HepG2 (cell line): ENCODE results near the gene LSMEM2. TPM values are rescaled to one million over a fixed set of nuclear protein-coding genes. Genes with fewer than 3 reads are reported as not detected.

Experiments
- CREM ChIP-seq, 2 experiments: sonication (generic) in 1 of 2; formaldehyde crosslinking in 1 of 2; IDR thresholded peaks; 2 replicates each; pipeline versions ENCODE4 v1.4.0 to v1.6.1; 2016 to 2020; ENCODE audit warnings: antibody characterized with exemption in 1 of 2, mild to moderate bottlenecking in 1 of 2, missing genetic modification reagents in 1 of 2
- ELF1 ChIP-seq: sonication (generic); formaldehyde crosslinking; IDR thresholded peaks from 2 replicates; pipeline ENCODE4 v1.4.0; 2020; ENCODE audit warnings: missing genetic modification reagents
- FOXC1 ChIP-seq: sonication (generic); formaldehyde crosslinking; IDR thresholded peaks from 2 replicates; pipeline ENCODE4 v1.8.0; 2022; ENCODE audit warnings: mild to moderate bottlenecking, missing genetic modification reagents, borderline replicate concordance
- FOXO4 ChIP-seq: sonication (generic); formaldehyde crosslinking; conservative IDR thresholded peaks from 2 replicates; pipeline ENCODE4 v1.8.1; 2023; ENCODE audit warnings: missing genetic modification reagents
- HDAC6 ChIP-seq: fragments of 200-600 bp; sonication (generic); IDR thresholded peaks from 2 replicates; pipeline ENCODE4 v1.7.0; 2017; ENCODE audit warnings: mild to moderate bottlenecking, antibody characterized with exemption, low read length, low read depth
- HMG20A ChIP-seq: IDR thresholded peaks from 2 replicates; pipeline ENCODE4 v1.6.1; 2016; ENCODE audit warnings: borderline replicate concordance
- HNRNPK ChIP-seq: fragments of 200-400 bp; formaldehyde crosslinking; IDR thresholded peaks from 2 replicates; pipeline ENCODE4 v1.6.1; 2018; ENCODE audit warnings: low read length, low read depth, moderate library complexity, mild to moderate bottlenecking; ENCODE audit not compliant: poor library complexity, severe bottlenecking
- KLF16 ChIP-seq, 2 experiments: sonication (generic) in 1 of 2; formaldehyde crosslinking in 1 of 2; IDR thresholded peaks; 2 replicates each; pipeline versions ENCODE4 v1.6.1 to v1.8.0; 2016 to 2023; ENCODE audit warnings: missing genetic modification reagents in 2 of 2, missing compliant biosample characterization in 1 of 2
- NCOR1 ChIP-seq: fragments of 200-600 bp; sonication (generic); IDR thresholded peaks from 2 replicates; pipeline ENCODE4 v1.7.0; 2017; ENCODE audit warnings: antibody characterized with exemption, low read length, borderline replicate concordance
- SMARCC2 ChIP-seq: fragments of 450-650 bp; IDR thresholded peaks from 2 replicates; pipeline ENCODE4 v1.6.1; 2017; ENCODE audit warnings: antibody characterized with exemption, mild to moderate bottlenecking
- TRIM22 ChIP-seq: fragments of 450-650 bp; IDR thresholded peaks from 2 replicates; pipeline ENCODE4 v1.6.1; 2017
- ZBTB33 ChIP-seq: sonication (generic); formaldehyde crosslinking; IDR thresholded peaks from 2 replicates; pipeline ENCODE4 v1.4.0; 2020; ENCODE audit warnings: missing genetic modification reagents
- ZBTB39 ChIP-seq: sonication (generic); formaldehyde crosslinking; IDR thresholded peaks from 2 replicates; pipeline ENCODE4 v1.5.0; 2020; ENCODE audit warnings: missing genetic modification reagents
- ZNF510 ChIP-seq: sonication (generic); formaldehyde crosslinking; IDR thresholded peaks from 2 replicates; pipeline ENCODE4 v1.4.0; 2020; ENCODE audit warnings: low read depth, mild to moderate bottlenecking, missing genetic modification reagents
- ZNF563 ChIP-seq: sonication (generic); formaldehyde crosslinking; IDR thresholded peaks from 2 replicates; pipeline ENCODE4 v1.8.0; 2022; ENCODE audit warnings: mild to moderate bottlenecking, moderate library complexity, missing genetic modification reagents
- ZNF780A ChIP-seq: sonication (generic); formaldehyde crosslinking; IDR thresholded peaks from 2 replicates; pipeline ENCODE4 v1.8.0; 2022; ENCODE audit warnings: mild to moderate bottlenecking, missing genetic modification reagents, moderate library complexity
- ZNF879 ChIP-seq: sonication (generic); formaldehyde crosslinking; IDR thresholded peaks from 2 replicates; pipeline ENCODE4 v1.8.1; 2023; ENCODE audit warnings: missing genetic modification reagents
- polyA plus RNA-seq, 8 experiments: library from polyadenylated mRNA; depleted of rRNA in 3 of 8; stranded (reverse) in 7 of 8; unstranded in 1 of 8; fragments of >200 nt; fragmentation: Illumina TruSeq in 4 of 8; extraction: Trizol in 4 of 8; gene quantifications; 2 replicates each; pipeline versions ENCODE4 v1.2.1 to v1.2.3, GENCODE V29; 2011 to 2016; ENCODE audit warnings: low read depth in 4 of 8, missing spikeins in 1 of 8, mixed read lengths in 1 of 8; ENCODE audit not compliant: insufficient read depth in 1 of 8
- total RNA-seq, 5 experiments: library from RNA; depleted of rRNA; stranded (reverse); fragments of >200 nt; fragmentation: Illumina TruSeq; extraction: Trizol; gene quantifications; 2 replicates each; pipeline ENCODE4 v1.2.3, GENCODE V29; 2016; ENCODE audit warnings: low read depth in 1 of 5
- TF ChIP-seq, protein P1 (sequence below): sonication (generic); formaldehyde crosslinking; IDR thresholded peaks from 2 replicates; pipeline ENCODE4 v1.4.0; 2020; ENCODE audit warnings: missing genetic modification reagents
- TF ChIP-seq, protein P2 (sequence below): sonication (generic); formaldehyde crosslinking; IDR thresholded peaks from 2 replicates; pipeline ENCODE4 v1.5.0; 2020; ENCODE audit warnings: missing genetic modification reagents

LSMEM2 gene
- total and polyA plus RNA-seq, 2 of the 13 experiments (the other 11 are each of a cell fraction or from before 2014, with no cell fraction given) = 0.07 to 0.41 TPM

DNA sequence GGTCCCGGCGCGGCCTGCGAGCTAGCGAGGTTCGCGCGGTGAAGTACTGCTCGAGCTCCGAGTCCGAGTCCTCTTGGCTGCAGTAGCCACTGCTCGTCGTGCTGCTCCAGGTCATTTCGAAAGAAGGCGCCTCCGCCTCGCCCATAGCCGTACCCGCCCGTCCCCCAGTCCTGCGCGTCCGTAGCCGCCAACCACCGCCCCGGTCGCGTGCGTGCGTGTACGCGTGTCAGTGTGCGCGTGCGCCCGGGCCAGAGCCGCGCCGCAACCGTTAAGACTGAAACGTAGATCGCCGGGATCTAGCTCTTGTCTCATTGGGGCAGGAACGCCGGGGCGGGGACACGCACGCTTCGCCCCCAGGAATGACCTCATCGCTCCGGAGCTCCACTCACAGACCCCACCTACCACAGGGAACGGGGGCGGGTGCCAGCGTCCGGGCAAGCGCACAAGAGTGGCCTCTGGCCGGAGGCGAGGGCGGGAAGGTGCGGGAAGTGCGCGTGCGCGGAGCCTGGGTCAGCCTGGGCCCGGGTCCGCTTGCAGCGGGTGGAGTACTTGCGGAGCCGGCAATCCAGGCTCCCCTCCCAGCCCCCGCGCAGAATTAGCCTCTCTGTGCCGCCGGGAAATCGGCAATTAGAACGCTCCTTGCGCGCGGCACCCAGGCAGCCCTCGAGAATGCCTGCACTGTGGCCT is 58.4 kb downstream of the LSMEM2 start (continued):
- TF ChIP-seq, protein P1, sequence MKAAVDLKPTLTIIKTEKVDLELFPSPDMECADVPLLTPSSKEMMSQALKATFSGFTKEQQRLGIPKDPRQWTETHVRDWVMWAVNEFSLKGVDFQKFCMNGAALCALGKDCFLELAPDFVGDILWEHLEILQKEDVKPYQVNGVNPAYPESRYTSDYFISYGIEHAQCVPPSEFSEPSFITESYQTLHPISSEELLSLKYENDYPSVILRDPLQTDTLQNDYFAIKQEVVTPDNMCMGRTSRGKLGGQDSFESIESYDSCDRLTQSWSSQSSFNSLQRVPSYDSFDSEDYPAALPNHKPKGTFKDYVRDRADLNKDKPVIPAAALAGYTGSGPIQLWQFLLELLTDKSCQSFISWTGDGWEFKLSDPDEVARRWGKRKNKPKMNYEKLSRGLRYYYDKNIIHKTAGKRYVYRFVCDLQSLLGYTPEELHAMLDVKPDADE = 0 out of 2 replicates have a peak, but pooled peaks have one; percentile 38
- TF ChIP-seq ELF1 (CRISPR knock-in tag) (no peak), ZNF563 (CRISPR knock-in tag) (peak; percentile 54; the same call in 1 of the 2 replicates), HMG20A (CRISPR knock-in tag) (no peak; the same call in 1 of the 2 replicates), NCOR1 (no peak), CREM (IDR thresholded peaks at IDR 0.05) (peak; percentile 32; the same call in 1 of the 2 replicates), CREM (CRISPR knock-in tag; IDR thresholded peaks at IDR 0.05) (no peak), FOXO4 (CRISPR knock-in tag) (no peak), ZBTB33 (CRISPR knock-in tag) (peak; percentile 42; the same call in 1 of the 2 replicates), ZNF780A (CRISPR knock-in tag) (peak; percentile 92), ZBTB39 (CRISPR knock-in tag) (peak; percentile 80; the same call in 1 of the 2 replicates), HDAC6 (no peak), SMARCC2 (no peak), TRIM22 (no peak), KLF16 (CRISPR knock-in tag; IDR thresholded peaks at IDR 0.05) (peak in 1 of 2 experiments; percentile 47; a peak in 2 of 4 replicates), ZNF879 (CRISPR knock-in tag) (no peak), HNRNPK (peak; percentile 27), ZNF510 (CRISPR knock-in tag) (no peak), FOXC1 (peak; percentile 96; the same call in 1 of the 2 replicates)
- TF ChIP-seq, protein P2, sequence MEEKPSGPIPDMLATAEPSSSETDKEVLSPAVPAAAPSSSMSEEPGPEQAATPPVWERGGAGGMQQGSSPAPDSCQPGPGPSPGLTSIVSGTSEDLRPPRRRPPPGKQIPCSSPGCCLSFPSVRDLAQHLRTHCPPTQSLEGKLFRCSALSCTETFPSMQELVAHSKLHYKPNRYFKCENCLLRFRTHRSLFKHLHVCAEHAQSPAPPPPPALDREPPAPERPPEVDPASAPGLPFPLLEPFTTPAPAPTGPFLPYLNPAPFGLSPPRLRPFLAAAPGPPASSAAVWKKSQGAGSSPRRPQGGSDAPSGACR (CRISPR knock-in tag) = peak; percentile 69
